Smooth muscle cell of the brain vasculature (primary cell): ENCODE data around the gene ANKRD62.
A peak's percentile ranks its signal among the peaks of the same experiment; 100 is the strongest.
"Not testable (repeated sequence)": the region's sequence is repeated elsewhere in the genome, so short reads cannot be mapped to it uniquely, and the experiment has no call there.

Experiments used
- DNase-seq: peaks from one replicate; pipeline ENCODE4 v3.0.0-alpha.2; 2012; ENCODE audit warnings: low read depth, low spot score

The ANKRD62 gene

GRCh38 chr18:12092398-12093229, 1.0 kb upstream of the ANKRD62 start:
- no peak for DNase-seq

DNA sequence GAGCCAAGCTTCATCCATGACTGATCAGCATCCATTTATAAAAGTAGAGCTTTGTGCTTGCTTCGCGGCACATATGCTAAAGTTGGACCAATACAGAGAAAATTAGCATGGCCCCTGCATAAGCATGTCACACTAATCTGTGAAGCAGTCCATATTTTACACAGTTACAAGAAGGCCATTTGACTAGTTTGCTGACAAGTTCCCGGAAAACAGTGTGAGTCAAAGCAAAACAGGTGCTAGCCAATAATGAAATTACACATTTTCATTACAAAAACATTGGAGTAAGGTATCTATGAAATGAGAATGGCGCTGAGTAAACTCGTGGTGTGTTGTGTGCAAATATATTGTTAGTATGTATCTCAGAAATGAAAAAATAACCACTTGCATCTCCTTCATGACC, 4.7 kb downstream of the ANKRD62 start:
- no peak for DNase-seq

DNA sequence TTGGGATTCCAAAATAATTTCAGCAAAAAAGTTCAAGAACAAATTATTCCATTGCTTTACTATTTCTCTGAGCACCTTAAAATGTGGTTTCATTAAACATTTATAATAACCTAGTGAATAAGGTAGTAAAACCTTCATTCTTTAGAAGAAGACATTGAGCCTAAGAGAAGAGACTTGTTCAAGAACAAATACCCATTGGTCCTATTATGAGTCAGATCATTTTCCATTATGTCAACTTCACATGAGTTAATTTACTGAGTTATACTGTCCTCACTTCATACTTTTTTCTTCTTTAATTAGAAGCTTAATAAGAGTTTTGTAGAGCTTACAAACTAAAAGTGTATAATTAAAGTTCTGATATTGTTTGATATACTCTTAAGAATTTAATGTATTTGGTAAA, 5.5 kb downstream of the ANKRD62 start:
- DNase-seq, result no peak

GRCh38 chr18:12101266-12101665, 7.6 kb downstream of the ANKRD62 start:
- no peak for DNase-seq

DNA sequence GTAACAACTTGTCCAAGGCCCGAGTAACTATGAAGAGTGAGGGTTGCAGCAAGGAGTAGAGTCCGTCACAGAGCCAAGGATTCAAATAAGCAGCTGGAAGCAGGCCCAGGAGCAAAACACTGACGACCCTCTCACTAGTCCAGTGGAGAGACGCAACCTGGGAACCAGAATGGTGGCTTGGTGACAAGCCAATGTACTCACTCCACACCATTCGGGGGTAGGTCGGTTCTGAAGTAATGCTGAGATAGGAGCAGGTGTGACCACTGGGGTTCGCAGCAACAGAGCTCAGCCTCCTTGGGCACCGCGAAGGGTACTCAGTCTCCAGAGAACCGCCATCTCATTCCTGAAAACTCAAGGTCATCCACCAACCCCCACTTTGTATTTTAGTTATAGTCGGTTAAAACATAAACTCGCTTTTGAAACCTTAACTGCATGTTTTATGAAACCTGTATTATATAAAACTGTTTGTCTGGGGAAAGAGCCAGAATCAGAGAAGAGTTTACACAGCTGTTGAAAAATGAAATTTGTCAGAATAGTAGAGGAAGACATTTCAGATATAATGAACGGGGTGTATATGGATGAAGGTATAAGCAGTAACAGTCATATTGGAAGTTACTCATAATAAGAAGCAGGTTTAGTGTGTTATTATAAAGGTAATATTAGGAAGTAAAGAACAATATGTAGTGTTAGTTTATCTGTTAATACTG, 8.6 kb downstream of the ANKRD62 start:
- no peak for DNase-seq

DNA sequence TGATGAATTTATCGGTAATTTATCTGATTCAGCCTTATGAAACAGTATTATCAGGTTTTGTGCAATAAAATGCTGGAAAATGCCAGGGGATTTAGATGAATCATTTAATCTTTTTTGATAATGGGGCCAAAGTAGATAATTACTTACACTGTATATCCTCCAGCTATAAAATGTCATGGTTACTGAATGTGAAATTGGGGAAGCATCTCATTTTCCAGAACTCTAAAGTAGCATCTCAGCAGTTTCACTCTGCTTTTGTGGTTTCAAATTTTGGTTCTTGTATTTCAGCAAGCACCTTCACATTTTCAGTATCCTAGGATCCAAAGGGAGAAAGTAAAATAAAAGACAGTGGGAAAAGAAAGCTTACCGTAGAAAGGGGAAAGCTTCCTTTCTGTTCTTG, 12.8 kb downstream of the ANKRD62 start:
- no peak for DNase-seq

DNA sequence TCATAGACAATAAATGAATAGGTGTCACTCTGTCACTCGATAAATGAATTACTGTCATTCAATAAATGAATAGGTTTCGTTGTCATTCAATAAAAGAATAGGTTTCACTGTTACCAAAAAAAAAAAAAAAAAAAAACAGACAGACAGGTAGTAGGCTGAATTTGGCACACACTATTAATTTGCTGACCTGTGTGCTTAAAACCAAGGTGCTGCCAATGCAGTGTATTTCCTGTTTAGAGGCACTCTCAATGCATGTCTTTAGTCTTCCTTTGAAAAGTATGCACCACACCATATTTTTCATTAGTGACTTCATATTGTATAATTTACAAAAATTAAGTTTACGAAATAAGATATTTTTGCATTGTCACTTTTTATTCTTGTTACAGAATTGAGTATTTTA, 16.2 kb downstream of the ANKRD62 start:
- no peak for DNase-seq

GRCh38 chr18:12113999-12114646, 20.5 kb downstream of the ANKRD62 start:
- DNase-seq, result no peak

GRCh38 chr18:12119358-12119757, 25.7 kb downstream of the ANKRD62 start:
- no peak for DNase-seq

DNA sequence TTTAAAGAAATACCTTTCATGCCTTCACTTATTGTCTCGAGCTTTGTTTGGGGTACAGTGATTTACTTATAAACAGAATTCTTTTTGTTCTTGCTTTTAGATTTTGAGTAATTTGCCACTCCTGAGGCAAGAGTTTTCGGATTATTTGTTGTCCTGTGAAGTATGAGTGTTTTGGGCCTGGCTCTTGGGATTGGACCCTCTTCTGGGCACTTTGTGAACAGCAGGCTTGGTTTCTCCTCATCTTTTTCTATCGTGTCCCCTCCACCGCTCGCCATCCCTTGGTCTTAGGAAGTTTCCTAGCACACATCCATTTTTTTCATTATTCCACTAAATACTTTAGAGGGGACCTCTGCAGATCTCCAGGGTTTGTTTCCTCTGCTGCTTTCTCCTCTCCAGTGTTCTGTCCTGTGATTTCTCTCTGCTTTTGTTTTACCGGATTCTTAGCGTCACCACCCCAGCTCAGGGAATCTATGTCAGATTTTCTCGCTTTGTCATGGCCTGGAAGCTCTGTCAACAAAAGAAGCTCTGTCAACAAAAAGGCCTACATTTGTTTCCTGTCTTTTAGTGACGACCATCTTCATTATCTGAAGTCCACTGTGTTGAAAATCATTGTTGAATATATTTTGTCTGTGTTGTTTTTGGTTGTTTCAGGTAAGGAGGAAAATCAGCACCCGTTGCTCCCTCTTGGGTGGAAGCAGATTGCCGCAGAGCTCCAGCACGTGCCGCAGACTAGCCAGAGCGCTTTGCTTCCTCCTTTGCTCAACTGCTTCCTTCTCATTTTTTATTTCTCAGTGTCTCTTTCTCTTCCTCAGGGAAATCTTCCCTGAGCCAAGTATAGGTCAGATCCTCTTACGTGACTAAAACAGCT, 27.8 kb downstream of the ANKRD62 start:
- no peak for DNase-seq

DNA sequence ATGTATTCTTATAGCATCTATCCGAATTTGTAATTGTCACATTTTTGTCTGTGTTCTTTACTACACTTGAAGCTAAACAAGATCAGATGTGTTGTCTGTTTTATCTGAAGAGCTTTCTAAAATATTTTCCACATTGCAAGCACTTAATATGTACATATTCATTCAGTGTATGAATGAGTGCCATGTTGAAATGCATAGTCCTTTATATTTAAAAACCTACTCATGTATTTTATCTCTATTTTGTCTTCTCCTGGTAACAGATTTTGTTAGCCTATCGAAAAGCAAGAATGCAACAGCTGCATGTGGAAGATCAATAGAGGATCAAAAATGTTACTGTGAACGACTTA, 28.4 kb downstream of the ANKRD62 start:
- DNase-seq, result not testable (repeated sequence)

GRCh38 chr18:12127647-12128046, 34.0 kb downstream of the ANKRD62 start:
- DNase-seq, result not testable (repeated sequence)

- DNase-seq, result not testable (repeated sequence)
Measured at GRCh38 chr18:12138831-12139230, 45.2 kb downstream of the ANKRD62 start.

- DNase-seq, result not testable (repeated sequence)
Measured at GRCh38 chr18:12140866-12141265, 47.2 kb downstream of the ANKRD62 start.

- DNase-seq, result not testable (repeated sequence)
Measured at GRCh38 chr18:12141778-12142177, 48.1 kb downstream of the ANKRD62 start.

- not testable (repeated sequence) for DNase-seq
Measured at GRCh38 chr18:12149431-12149830, 55.8 kb downstream of the ANKRD62 start.

- DNase-seq, result no peak
Measured at GRCh38 chr18:12154361-12154760, 60.7 kb downstream of the ANKRD62 start.

- no peak for DNase-seq
Measured at GRCh38 chr18:12155996-12156395, 62.4 kb downstream of the ANKRD62 start.

DNA sequence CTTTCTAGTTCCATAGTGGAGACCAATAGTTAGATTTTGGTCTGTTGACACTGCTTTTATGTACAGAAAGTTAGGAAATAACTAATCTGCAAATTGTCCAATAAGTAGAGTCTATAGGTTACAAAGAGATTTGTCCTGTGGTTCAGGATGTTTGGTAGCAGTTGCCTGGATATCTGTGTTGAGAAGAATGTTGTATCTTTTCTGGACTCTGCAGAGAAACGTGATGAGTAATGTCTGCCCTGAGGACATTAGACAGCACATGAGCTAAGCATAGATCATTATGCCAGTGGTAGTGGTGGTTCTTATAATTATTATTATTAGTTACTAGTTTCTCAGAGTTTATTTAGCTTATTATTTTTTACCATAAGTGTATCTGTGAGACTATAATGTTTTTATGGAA, 65.8 kb downstream of the ANKRD62 start:
- DNase-seq, result no peak

- peak; percentile 20 for DNase-seq
Measured at GRCh38 chr18:12162786-12163185, 69.1 kb downstream of the ANKRD62 start.

GRCh38 chr18:12165038-12165768, 71.6 kb downstream of the ANKRD62 start:
- no peak for DNase-seq
